Pericardium fibroblast (primary cell): ENCODE results near the gene CFAP221. TPM values are rescaled to one million over a fixed set of nuclear protein-coding genes. Genes with fewer than 3 reads are reported as not detected.

Experiments used
- total RNA-seq: library from RNA; depleted of rRNA; stranded (reverse); fragments of >200 nt; gene quantifications from 2 replicates; pipeline ENCODE4 v1.2.3, GENCODE V29; 2015

Gene CFAP221
- not detected in 2 replicates for total RNA-seq

GRCh38 chr2:119544075-119544938 is at the start of gene CFAP221:
Gene CFAP221 (plus strand): TSS chr2:119544449. CDS start chr2:119546132, 1,683 bp downstream.

GRCh38 chr2:119523952-119524694 is 20.1 kb upstream of the CFAP221 start, which contains the start of gene SCTR:
Gene SCTR (minus strand): TSS chr2:119524483. CDS start chr2:119524226, 257 bp downstream.

Other genes starting within 250 kb of the CFAP221 start
- gene C2orf76, start 177.6 kb upstream of the CFAP221 start, total RNA-seq, result 9.8 and 18.2 TPM in 2 replicates
- gene DBI, start 177.5 kb upstream of the CFAP221 start, total RNA-seq, result 192 and 222 TPM in 2 replicates
- gene TMEM37, start 112.6 kb upstream of the CFAP221 start, total RNA-seq, result 2.0 and 7.6 TPM in 2 replicates
- gene SCTR, start 20.0 kb upstream of the CFAP221 start, total RNA-seq, result not detected in 2 replicates
- 6.4 and 8.2 TPM in 2 replicates for gene TMEM177, start 134.8 kb downstream of the CFAP221 start, total RNA-seq
- 8.2 and 20.8 TPM in 2 replicates for gene PTPN4, start 215.5 kb downstream of the CFAP221 start, total RNA-seq